ENCODE measurements around the gene RCAN3.

- TF ChIP-seq CTCF (conservative IDR thresholded peaks at IDR 0.05), result no peak
- TF ChIP-seq EZH2 (IDR thresholded peaks at IDR 0.05; ENCODE audit: low read depth), result no peak
Measured at GRCh38 chr1:24517898-24518297, 15.3 kb downstream of the RCAN3 start.
